ENCODE measurements around the gene PBX4.

PBX4 gene

GRCh38 chr19:19552798-19553197 lies 65.7 kb downstream of the PBX4 start:
- no peak for DNase-seq

GRCh38 chr19:19551853-19552192 lies 66.7 kb downstream of the PBX4 start:
- no peak for DNase-seq

- DNase-seq: no peak
Measured at GRCh38 chr19:19550972-19551852, 67.3 kb downstream of the PBX4 start.

- DNase-seq: no peak
Measured at GRCh38 chr19:19550485-19550929, 68.0 kb downstream of the PBX4 start.

- no peak for DNase-seq
Measured at GRCh38 chr19:19549804-19550464, 68.6 kb downstream of the PBX4 start.

- no peak for DNase-seq
Measured at GRCh38 chr19:19548915-19549759, 69.3 kb downstream of the PBX4 start.

- DNase-seq: no peak
Measured at GRCh38 chr19:19547674-19548336, 70.7 kb downstream of the PBX4 start.

- DNase-seq: no peak
Measured at GRCh38 chr19:19546751-19547162, 71.7 kb downstream of the PBX4 start.

- DNase-seq: no peak
Measured at GRCh38 chr19:19545707-19546106, 72.8 kb downstream of the PBX4 start.

- no peak for DNase-seq
Measured at GRCh38 chr19:19544954-19545591, 73.4 kb downstream of the PBX4 start.

GRCh38 chr19:19544257-19544953 lies 74.1 kb downstream of the PBX4 start:
- DNase-seq: no peak

- DNase-seq: no peak
Measured at GRCh38 chr19:19543640-19544039, 74.8 kb downstream of the PBX4 start.

- no peak for DNase-seq
Measured at GRCh38 chr19:19543101-19543500, 75.4 kb downstream of the PBX4 start.

- no peak for DNase-seq
Measured at GRCh38 chr19:19542507-19542906, 76.0 kb downstream of the PBX4 start.

GRCh38 chr19:19541616-19542015 lies 76.9 kb downstream of the PBX4 start:
- DNase-seq: no peak

GRCh38 chr19:19540715-19541515 lies 77.6 kb downstream of the PBX4 start:
- no peak for DNase-seq

- DNase-seq: no peak
Measured at GRCh38 chr19:19540064-19540714, 78.3 kb downstream of the PBX4 start.

GRCh38 chr19:19539698-19540063 lies 78.8 kb downstream of the PBX4 start:
- no peak for DNase-seq

- DNase-seq: no peak
Measured at GRCh38 chr19:19538785-19539166, 79.7 kb downstream of the PBX4 start.

GRCh38 chr19:19538061-19538784 lies 80.3 kb downstream of the PBX4 start, which contains the start of gene CILP2:
Gene CILP2 (plus strand): TSS chr19:19538265. CDS start chr19:19538350, 85 bp downstream.
- DNase-seq: no peak

Data from NK-92 treated with Interleukin-12 subunit alpha and Interleukin-12 subunit beta, amount 100 ng/mL, for 24 hours (cell line).